PC-3 (cell line): ENCODE results near the gene MXD3. TPM values are rescaled to one million over a fixed set of nuclear protein-coding genes. Genes with fewer than 3 reads are reported as not detected.

Experiments used
- ATAC-seq: fragments of 200-7000 bp; cut with Tn5 transposase; 2 replicates; pipeline ENCODE4 v1.9.1; 2020; ENCODE audit warnings: mild to moderate bottlenecking, moderate library complexity
- BruUV-seq: library from RNA; stranded (reverse); fragments of 400-500 nt; replicated peaks from 2 replicates; lab custom pipeline; 2021; lab: Mats Ljungman, UMichigan
- CTCF ChIA-PET: fragments of 300-600 bp; sonication (Branson Sonifier 250); formaldehyde crosslinking; loops from one replicate; lab custom pipeline; 2022; ENCODE audit warnings: antibody characterized with exemption; lab: Charles Lee
- POLR2A ChIA-PET: fragments of 300-600 bp; sonication (Branson Sonifier 250); formaldehyde crosslinking; loops from one replicate; lab custom pipeline; 2022; ENCODE audit warnings: antibody characterized with exemption; ENCODE audit not compliant: unreplicated experiment; lab: Charles Lee
- DNase-seq: peaks from one replicate; pipeline ENCODE4 v3.0.0-alpha.2; 2015
- H2AFZ ChIP-seq: fragments of 300-600 bp; sonication (generic); 2 replicates; pipeline ENCODE4 v1.6.0; 2016; ENCODE audit warnings: antibody characterized with exemption, low read length
- H3F3A ChIP-seq: fragments of 300-600 bp; sonication (generic); one replicate; pipeline ENCODE4 v1.6.0; 2017; ENCODE audit warnings: antibody characterized with exemption, low read length, control low read depth, mild to moderate bottlenecking; ENCODE audit not compliant: unreplicated experiment
- H3K27ac ChIP-seq: fragments of 300-600 bp; sonication (generic); 2 replicates; pipeline ENCODE4 v1.5.1; 2016; ENCODE audit warnings: mild to moderate bottlenecking, low read length
- H3K27me3 ChIP-seq: fragments of 300-600 bp; sonication (generic); 2 replicates; pipeline ENCODE4 v1.6.1; 2016; ENCODE audit warnings: low read length, mixed read lengths
- H3K36me3 ChIP-seq: fragments of 300-600 bp; sonication (generic); 2 replicates; pipeline ENCODE4 v1.6.1; 2016; ENCODE audit warnings: low read depth, mixed run types, low read length, mixed read lengths
- H3K4me1 ChIP-seq: fragments of 300-600 bp; sonication (generic); 2 replicates; pipeline ENCODE4 v1.5.1; 2016; ENCODE audit warnings: low read length; ENCODE audit not compliant: insufficient read depth
- H3K4me2 ChIP-seq: fragments of 300-600 bp; sonication (generic); 2 replicates; pipeline ENCODE4 v1.6.0; 2016; ENCODE audit warnings: low read length
- H3K4me3 ChIP-seq: fragments of 300-600 bp; sonication (generic); 2 replicates; pipeline ENCODE4 v1.5.1; 2016; ENCODE audit warnings: mild to moderate bottlenecking, low read length, mixed read lengths
- H3K79me2 ChIP-seq: fragments of 300-600 bp; sonication (generic); 2 replicates; pipeline ENCODE4 v1.6.1; 2017; ENCODE audit warnings: low read length, mixed read lengths
- H3K9ac ChIP-seq: fragments of 300-600 bp; sonication (generic); 2 replicates; pipeline ENCODE4 v1.6.0; 2016; ENCODE audit warnings: mild to moderate bottlenecking, low read length
- H3K9me2 ChIP-seq: fragments of 300-600 bp; sonication (generic); replicated peaks from 2 replicates; pipeline ENCODE4 v1.6.1; 2016; ENCODE audit warnings: mixed run types, low read length, mixed read lengths
- H3K9me3 ChIP-seq: fragments of 300-600 bp; sonication (generic); 2 replicates; pipeline ENCODE4 v1.6.1; 2016; ENCODE audit warnings: low read length, mixed read lengths
- H4K20me1 ChIP-seq: fragments of 300-600 bp; sonication (generic); 2 replicates; pipeline ENCODE4 v1.6.1; 2016; ENCODE audit warnings: low read length, mixed read lengths
- CTCF ChIP-seq: fragments of 300-600 bp; sonication (generic); conservative IDR thresholded peaks from 2 replicates; pipeline ENCODE4 v1.5.1; 2017; ENCODE audit warnings: antibody characterized with exemption, low read depth, mild to moderate bottlenecking, low read length
- EZH2 ChIP-seq: fragments of 300-600 bp; sonication (generic); IDR thresholded peaks from one replicate; pipeline ENCODE4 v1.6.1; 2017; ENCODE audit warnings: antibody characterized with exemption, mild to moderate bottlenecking, low read length; ENCODE audit not compliant: unreplicated experiment
- EZH2phosphoT487 ChIP-seq: fragments of 300-600 bp; sonication (generic); IDR thresholded peaks from 2 replicates; pipeline ENCODE4 v1.6.1; 2018; ENCODE audit warnings: mild to moderate bottlenecking, antibody characterized with exemption, low read length, borderline replicate concordance
- intact Hi-C: fragments of 100-400 bp; cut with micrococcal nuclease; formaldehyde crosslinking; loops from 2 replicates; pipeline ENCODE4 v1.9.0; 2023
- total RNA-seq: library from RNA; depleted of rRNA; stranded (reverse); fragments of >200 nt; gene quantifications from 2 replicates; pipeline ENCODE4 v1.2.3, GENCODE V29; 2014

The MXD3 gene
- total RNA-seq, 1 experiment from 2014 or later, result 45.7 TPM

GRCh38 chr5:177316005-177316404, 4.3 kb upstream of the MXD3 start:
- no peak for ATAC-seq
- ChIA-PET CTCF (no interaction called here), POLR2A (no interaction called here)

GRCh38 chr5:177315411-177315810, 3.7 kb upstream of the MXD3 start:
- ATAC-seq (no peak), DNase-seq (no peak)
- Histone ChIP-seq H3K4me1 (peaks cover 15% of the 10 kb centered on the region), H3K79me2 (peaks cover 17% of the 10 kb centered on the region), H3K4me3 (no peak overlapping the region), H3K27ac (no peak overlapping the region), H3K36me3 (no peaks in the 10 kb centered on the region), H3K9me2 (no peaks in the 10 kb centered on the region), H2AFZ (no peak overlapping the region), H3K9me3 (no peaks in the 10 kb centered on the region), H3K27me3 (no peaks in the 10 kb centered on the region), H4K20me1 (no peaks in the 10 kb centered on the region; the same call in 1 of the 2 replicates), H3F3A (no peaks in the 10 kb centered on the region), H3K9ac (no peak overlapping the region), H3K4me2 (no peak overlapping the region)
- ChIA-PET POLR2A (no interaction called here), CTCF (no interaction called here)
- TF ChIP-seq EZH2 (no peak), EZH2phosphoT487 (no peak), CTCF (no peak)
- BruUV-seq, result no TSS peak
- intact Hi-C loops, result no loop called here

More at GRCh38 chr5:177316005-177316404, 4.3 kb upstream of the MXD3 start:
- Histone ChIP-seq H3F3A (no peaks in the 10 kb centered on the region), H3K4me1 (peaks cover 9% of the 10 kb centered on the region), H2AFZ (no peak overlapping the region), H3K36me3 (no peaks in the 10 kb centered on the region), H3K27ac (no peak overlapping the region), H3K4me3 (no peak overlapping the region), H3K9me2 (no peaks in the 10 kb centered on the region), H3K27me3 (no peaks in the 10 kb centered on the region), H3K9ac (no peak overlapping the region), H3K9me3 (no peaks in the 10 kb centered on the region), H3K79me2 (peaks cover 11% of the 10 kb centered on the region), H3K4me2 (no peak overlapping the region), H4K20me1 (no peaks in the 10 kb centered on the region)
- BruUV-seq, result no TSS peak
- TF ChIP-seq EZH2 (no peak), CTCF (no peak), EZH2phosphoT487 (no peak)
- no peak for DNase-seq
- intact Hi-C loops, result no loop called here

- TF ChIP-seq EZH2, result no peak
- no peak for TF ChIP-seq CTCF
- no peak for TF ChIP-seq EZH2phosphoT487
- H3K27me3 ChIP-seq, result no peaks in the 10 kb centered on the region
- H3K79me2 ChIP-seq, result peaks cover 24% of the 10 kb centered on the region
- peaks cover 22% of the 10 kb centered on the region for H3K4me1 ChIP-seq
- no peaks in the 10 kb centered on the region for H3K9me3 ChIP-seq
- no peak for DNase-seq
- H3F3A ChIP-seq, result no peaks in the 10 kb centered on the region
- no peak overlapping the region for H3K4me2 ChIP-seq
- no peak overlapping the region for H3K9ac ChIP-seq
- CTCF ChIA-PET, result no interaction called here
- no peak overlapping the region for H3K4me3 ChIP-seq
- no peak overlapping the region for H3K27ac ChIP-seq
- POLR2A ChIA-PET, result no interaction called here
- intact Hi-C loops, result no loop called here
- ATAC-seq, result no peak
- no peak overlapping the region for H2AFZ ChIP-seq
- H3K9me2 ChIP-seq, result no peaks in the 10 kb centered on the region
- no peaks in the 10 kb centered on the region; the same call in 1 of the 2 replicates for H4K20me1 ChIP-seq
- BruUV-seq, result no TSS peak
- no peaks in the 10 kb centered on the region for H3K36me3 ChIP-seq
Observed at GRCh38 chr5:177314376-177315342, 3.0 kb upstream of the MXD3 start.
